ENCODE data around the gene NUBP1.

NUBP1 gene

DNA sequence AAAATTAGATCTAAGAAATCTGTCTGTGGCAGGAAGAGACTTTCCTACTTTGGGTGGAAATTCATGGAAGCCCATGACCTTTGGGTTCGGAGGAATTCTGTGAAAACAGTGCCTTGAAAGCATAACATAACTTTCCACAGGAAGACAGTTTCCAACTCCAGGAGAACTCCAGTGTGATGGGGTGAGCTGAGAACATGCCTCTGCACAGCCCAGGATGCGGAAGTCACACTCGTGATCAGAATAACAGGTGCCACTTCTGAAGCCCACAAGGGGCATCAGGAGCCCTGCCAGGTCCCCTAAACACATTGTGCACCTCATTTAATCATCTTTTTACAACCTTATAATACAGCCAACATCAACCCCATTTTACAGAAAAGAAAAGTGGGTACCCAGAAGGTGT lies 65.2 kb downstream of the NUBP1 start:
- DNase-seq: no peak

DNA sequence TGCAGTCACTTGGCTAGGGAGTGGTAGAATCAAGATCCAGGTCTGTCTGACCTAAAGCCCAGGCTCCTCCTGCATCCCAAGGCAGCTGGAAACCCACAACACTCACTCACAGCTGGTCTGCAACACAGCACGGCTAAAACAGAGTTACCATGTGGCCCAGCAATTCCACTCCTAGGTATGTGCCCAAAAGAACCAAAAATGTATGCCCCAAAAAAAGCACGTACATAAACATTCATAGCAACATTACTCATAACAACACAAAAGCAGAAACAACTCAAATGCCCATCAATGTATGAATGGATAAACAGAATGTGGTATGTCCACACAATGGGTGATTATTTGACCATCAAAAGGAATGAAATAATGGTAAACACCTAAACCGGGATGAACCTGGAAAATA lies 66.1 kb downstream of the NUBP1 start:
- no peak for DNase-seq

DNA sequence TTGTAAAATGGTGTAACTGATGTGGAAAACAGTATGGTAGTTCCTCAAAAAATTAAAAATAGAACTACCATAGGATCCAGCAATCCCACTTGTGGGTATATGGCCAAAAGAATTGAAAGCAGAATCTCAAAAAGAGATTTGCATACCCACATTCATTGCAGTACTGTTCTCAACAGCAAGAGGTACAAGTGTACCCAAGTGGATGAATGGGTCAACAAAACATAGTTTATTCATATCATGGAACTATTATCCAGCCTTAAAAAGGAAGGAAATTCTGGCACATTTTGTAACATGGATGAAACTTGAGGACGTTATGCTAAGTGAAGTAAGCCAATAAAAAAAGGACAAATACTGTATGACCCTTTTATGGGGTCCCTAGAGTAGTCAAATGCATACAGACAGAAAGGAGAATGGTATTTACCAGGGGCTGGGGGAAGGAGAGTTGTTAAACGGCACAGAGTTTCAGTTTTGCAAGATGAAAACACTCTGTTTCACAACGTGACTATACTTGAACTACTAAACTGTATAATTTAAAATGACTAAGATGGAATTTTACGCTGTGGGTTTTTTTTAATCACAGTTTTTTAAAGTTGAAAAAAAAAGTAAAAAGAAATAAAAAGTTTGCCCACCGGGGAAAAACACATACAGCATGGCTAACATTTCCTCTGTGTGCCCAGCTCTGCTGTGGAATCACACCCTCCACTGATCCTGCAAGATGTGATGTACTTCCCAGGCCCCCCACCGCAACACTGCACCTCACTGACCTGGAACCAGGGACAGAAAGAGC lies 68.9 kb downstream of the NUBP1 start:
- DNase-seq: no peak

DNA sequence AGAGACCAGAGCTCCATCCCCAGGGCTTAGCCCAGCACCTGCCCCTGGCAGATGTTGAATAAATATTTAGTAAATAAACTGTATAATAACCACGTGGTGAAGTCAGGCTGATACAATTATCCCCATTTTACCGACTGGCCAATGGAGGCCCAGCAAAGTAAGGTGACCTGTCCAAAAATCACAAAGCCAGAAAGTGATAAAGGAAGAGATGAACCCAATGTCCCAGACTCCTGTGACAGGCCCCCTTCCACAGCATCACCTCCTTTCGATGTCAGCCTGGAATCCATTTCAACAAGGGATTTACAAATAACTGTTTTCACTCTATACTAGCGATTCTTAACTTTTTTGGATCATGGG lies 69.4 kb downstream of the NUBP1 start:
- DNase-seq: no peak

DNA sequence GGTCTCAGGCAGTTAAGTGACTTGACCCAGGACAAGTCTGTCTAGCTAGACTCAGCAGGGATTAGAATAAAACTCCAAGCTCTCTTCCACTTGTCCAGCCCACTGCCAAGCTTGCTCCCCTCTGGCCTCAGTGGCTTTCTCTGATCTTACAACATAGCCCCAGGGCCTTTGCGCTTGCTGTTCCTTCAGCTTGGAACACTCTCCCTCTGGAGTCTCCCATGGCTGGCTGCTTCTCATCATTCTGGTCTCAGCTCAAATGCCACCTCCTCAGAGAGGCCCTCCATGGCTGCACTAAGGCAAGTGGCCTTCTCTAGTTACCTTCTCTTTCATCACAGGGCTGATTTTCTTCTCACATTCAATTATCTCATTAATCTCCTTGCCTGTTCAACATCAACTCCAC lies 73.9 kb downstream of the NUBP1 start:
- DNase-seq: no peak

DNA sequence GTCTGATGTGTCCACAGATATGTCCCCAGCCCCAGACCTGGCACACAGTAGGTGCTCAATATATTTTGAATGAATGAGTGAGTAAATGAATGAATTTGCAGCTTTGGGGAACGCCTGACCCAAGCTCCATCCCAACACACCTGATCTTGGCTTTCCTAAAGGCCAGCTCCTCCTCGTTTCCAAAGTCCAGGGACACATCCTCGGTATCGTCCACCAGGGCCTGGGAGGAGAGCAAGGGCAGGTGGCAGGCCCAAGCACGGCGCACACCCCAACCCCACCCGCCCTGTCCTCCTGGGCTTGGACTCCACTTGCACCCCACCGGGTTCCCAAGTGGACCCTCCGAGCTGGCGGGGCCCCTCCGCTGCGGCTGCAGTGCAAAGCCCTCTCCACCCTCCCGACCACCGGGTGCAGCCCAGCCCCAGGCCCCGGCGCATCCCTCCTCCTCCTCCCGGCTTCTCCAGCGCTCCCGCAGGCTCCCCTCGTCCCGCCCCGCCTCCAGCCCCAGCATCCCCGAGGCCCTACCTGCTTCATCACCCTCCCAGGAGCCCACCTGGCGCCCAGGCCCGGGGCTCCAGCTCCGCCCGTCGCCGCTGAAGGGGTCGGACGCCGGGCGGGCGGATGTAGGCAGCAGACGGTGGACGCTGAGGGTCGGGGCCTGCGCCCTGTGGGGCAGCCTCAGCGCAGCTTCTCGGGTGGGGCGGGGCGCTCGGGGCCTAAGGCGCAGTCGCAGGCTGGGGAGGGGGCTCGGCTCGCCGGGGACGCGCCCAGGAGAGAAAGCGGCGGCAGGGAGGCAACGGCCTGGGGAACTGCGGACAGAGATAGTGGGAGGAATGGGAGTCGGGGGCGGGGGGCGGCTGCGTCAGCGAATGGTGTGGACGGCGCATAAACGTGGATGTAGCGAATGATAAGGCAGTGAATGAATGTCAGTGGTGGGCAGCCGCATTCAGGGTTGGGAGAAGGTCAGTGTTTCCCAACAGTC lies 74.6 kb downstream of the NUBP1 start, which contains the start of gene TVP23A:
Gene TVP23A, minus strand, starts transcription at position 832 of the 979 bp plus-strand sequence. Its CDS starts 301 bp downstream, at position 531.
- no peak for DNase-seq

All from kidney glomerular epithelial cell (primary cell).